T-helper 1 cell treated with Interleukin-12 subunit alpha and Interleukin-12 subunit beta and Interleukin-4 antibody, amounts not matched to agents 30 ng/mL and 1 ng/mL, for 36 hours (primary cell): ENCODE results near the gene SUPT4H1. TPM values are rescaled to one million over a fixed set of nuclear protein-coding genes. Genes with fewer than 3 reads are reported as not detected.
"Not testable (repeated sequence)": the region's sequence is repeated elsewhere in the genome, so short reads cannot be mapped to it uniquely, and the experiment has no call there.

Source experiments
- intact Hi-C: fragments of 100-400 bp; cut with micrococcal nuclease; formaldehyde crosslinking; loops from one replicate; pipeline ENCODE4 v1.15.1; 2024
- total RNA-seq: library from RNA; stranded (reverse); gene quantifications from 2 replicates; pipeline ENCODE4 v1.2.3, GENCODE V29; 2022

The SUPT4H1 gene
- 83.1 and 86.0 TPM in 2 replicates for total RNA-seq

GRCh38 chr17:58351831-58352595 lies at the start of gene SUPT4H1:
Gene SUPT4H1 (minus strand): TSS chr17:58352201. CDS start chr17:58352135, 66 bp downstream.
- intact Hi-C loops = loop anchor here (1.0 to 5.0 kb wide), 10 partner anchors 8 to 345 kb away; partner anchors contain the start of genes MKS1, RNF43 and SRSF1

GRCh38 chr17:58401287-58401686 lies 49.3 kb upstream of the SUPT4H1 start:
- intact Hi-C loops = no loop called here

- intact Hi-C loops = no loop called here
Measured at GRCh38 chr17:58400826-58401225, 48.8 kb upstream of the SUPT4H1 start.

GRCh38 chr17:58399974-58400373 lies 48.0 kb upstream of the SUPT4H1 start:
- intact Hi-C loops = no loop called here

- intact Hi-C loops = no loop called here
Measured at GRCh38 chr17:58398574-58399266, 46.7 kb upstream of the SUPT4H1 start.

- intact Hi-C loops = not testable (repeated sequence)
Measured at GRCh38 chr17:58397421-58397820, 45.4 kb upstream of the SUPT4H1 start.

- intact Hi-C loops = no loop called here
Measured at GRCh38 chr17:58396173-58396572, 44.2 kb upstream of the SUPT4H1 start.

- intact Hi-C loops = no loop called here
Measured at GRCh38 chr17:58394534-58395223, 42.7 kb upstream of the SUPT4H1 start.

- intact Hi-C loops = no loop called here
Measured at GRCh38 chr17:58391302-58391984, 39.4 kb upstream of the SUPT4H1 start.

- intact Hi-C loops = no loop called here
Measured at GRCh38 chr17:58390884-58391283, 38.9 kb upstream of the SUPT4H1 start.

- intact Hi-C loops = no loop called here
Measured at GRCh38 chr17:58388302-58389190, 36.5 kb upstream of the SUPT4H1 start.

GRCh38 chr17:58387834-58388233 lies 35.8 kb upstream of the SUPT4H1 start:
- intact Hi-C loops = no loop called here

GRCh38 chr17:58386708-58387107 lies 34.7 kb upstream of the SUPT4H1 start:
- intact Hi-C loops = no loop called here

GRCh38 chr17:58385359-58385899 lies 33.4 kb upstream of the SUPT4H1 start:
- intact Hi-C loops = no loop called here

- intact Hi-C loops = no loop called here
Measured at GRCh38 chr17:58384897-58385296, 32.9 kb upstream of the SUPT4H1 start.

GRCh38 chr17:58383892-58384462 lies 32.0 kb upstream of the SUPT4H1 start:
- intact Hi-C loops = no loop called here

GRCh38 chr17:58382872-58383242 lies 30.9 kb upstream of the SUPT4H1 start:
- intact Hi-C loops = loop anchor here (1.0 kb wide), 1 partner anchor 34 kb away; the partner anchor contains the start of gene RNF43

- intact Hi-C loops = loop anchor here (1.0 kb wide), 1 partner anchor 35 kb away; the partner anchor contains the start of gene RNF43
Measured at GRCh38 chr17:58382108-58382871, 30.3 kb upstream of the SUPT4H1 start.
